Astrocyte (in vitro differentiated cells and primary cell): ENCODE results near the gene RALB. TPM values are rescaled to one million over a fixed set of nuclear protein-coding genes. Genes with fewer than 3 reads are reported as not detected.
A peak's percentile ranks its signal among the peaks of the same experiment; 100 is the strongest.

Experiments
- DNase-seq: peaks from one replicate; pipeline ENCODE4 v3.0.0-alpha.2; 2010; ENCODE audit warnings: low read depth
- FAIRE-seq: peaks from 2 replicates; lab custom pipeline; 2011; peaks lifted over from hg19 to GRCh38; lab: Jason Lieb, UNC
- H2AFZ ChIP-seq: 2 replicates; pipeline ENCODE4 v1.6.0; 2012; ENCODE audit warnings: low read depth, low read length, inconsistent platforms
- H3K27ac ChIP-seq: 2 replicates; pipeline ENCODE4 v1.5.1; 2011; ENCODE audit warnings: low read depth, low read length, inconsistent platforms
- H3K27me3 ChIP-seq: 2 replicates; pipeline ENCODE4 v1.6.0; 2011; ENCODE audit warnings: low read length, inconsistent platforms; ENCODE audit not compliant: insufficient read depth
- H3K36me3 ChIP-seq: 2 replicates; pipeline ENCODE4 v1.5.1; 2011; ENCODE audit warnings: low read length, inconsistent platforms; ENCODE audit not compliant: insufficient read depth
- H3K4me1 ChIP-seq: 2 replicates; pipeline ENCODE4 v1.5.1; 2011; ENCODE audit warnings: low read length, inconsistent platforms; ENCODE audit not compliant: insufficient read depth
- H3K4me2 ChIP-seq: 2 replicates; pipeline ENCODE4 v1.6.0; 2012; ENCODE audit warnings: low read length, inconsistent platforms
- H3K4me3 ChIP-seq: 2 replicates; pipeline ENCODE4 v1.5.1; 2011; ENCODE audit warnings: low read depth, mild to moderate bottlenecking, low read length, inconsistent platforms; ENCODE audit not compliant: insufficient read depth
- H3K79me2 ChIP-seq: 2 replicates; pipeline ENCODE4 v1.6.0; 2012; ENCODE audit warnings: mild to moderate bottlenecking, low read length, inconsistent platforms; ENCODE audit not compliant: insufficient read depth
- H3K9ac ChIP-seq: 2 replicates; pipeline ENCODE4 v1.6.0; 2012; ENCODE audit warnings: mild to moderate bottlenecking, low read length, inconsistent platforms
- H3K9me3 ChIP-seq: 2 replicates; pipeline ENCODE4 v1.5.1; 2012; ENCODE audit warnings: low read depth, mild to moderate bottlenecking, low read length, inconsistent platforms; ENCODE audit not compliant: insufficient read depth
- H4K20me1 ChIP-seq: 2 replicates; pipeline ENCODE4 v1.6.0; 2012; ENCODE audit warnings: low read length, inconsistent platforms; ENCODE audit not compliant: insufficient read depth
- H3K27ac Mint-ChIP-seq: one replicate; pipeline ENCODE4 v1.8.0; 2021; ENCODE audit warnings: mild to moderate bottlenecking, mixed read lengths; ENCODE audit not compliant: unreplicated experiment
- H3K27me3 Mint-ChIP-seq: one replicate; pipeline ENCODE4 v1.8.0; 2021; ENCODE audit warnings: low read depth, mixed read lengths; ENCODE audit not compliant: unreplicated experiment
- H3K36me3 Mint-ChIP-seq: one replicate; pipeline ENCODE4 v1.8.0; 2021; ENCODE audit warnings: low read depth, mixed read lengths; ENCODE audit not compliant: unreplicated experiment
- H3K4me1 Mint-ChIP-seq: one replicate; pipeline ENCODE4 v1.8.0; 2021; ENCODE audit warnings: low read depth, mixed read lengths; ENCODE audit not compliant: unreplicated experiment
- H3K4me3 Mint-ChIP-seq: one replicate; pipeline ENCODE4 v1.8.0; 2021; ENCODE audit warnings: mild to moderate bottlenecking, moderate library complexity, mixed read lengths; ENCODE audit not compliant: unreplicated experiment
- H3K9me3 Mint-ChIP-seq: one replicate; pipeline ENCODE4 v1.8.0; 2021; ENCODE audit warnings: mild to moderate bottlenecking, mixed read lengths; ENCODE audit not compliant: unreplicated experiment
- CTCF ChIP-seq: IDR thresholded peaks from 2 replicates; pipeline ENCODE4 v1.5.1; 2011; ENCODE audit warnings: low read depth, mild to moderate bottlenecking, inconsistent platforms, low read length, moderate library complexity; ENCODE audit not compliant: insufficient read depth
- EZH2 ChIP-seq: IDR thresholded peaks from 2 replicates; pipeline ENCODE4 v1.6.1; 2012; ENCODE audit warnings: mild to moderate bottlenecking, low read length, inconsistent platforms; ENCODE audit not compliant: insufficient read depth
- total RNA-seq: library from RNA; stranded (reverse); gene quantifications from 2 replicates; pipeline ENCODE4 v1.2.1, GENCODE V29; 2021

Gene RALB
- total RNA-seq, 1 donor from 2014 or later: 44.5 TPM

DNA sequence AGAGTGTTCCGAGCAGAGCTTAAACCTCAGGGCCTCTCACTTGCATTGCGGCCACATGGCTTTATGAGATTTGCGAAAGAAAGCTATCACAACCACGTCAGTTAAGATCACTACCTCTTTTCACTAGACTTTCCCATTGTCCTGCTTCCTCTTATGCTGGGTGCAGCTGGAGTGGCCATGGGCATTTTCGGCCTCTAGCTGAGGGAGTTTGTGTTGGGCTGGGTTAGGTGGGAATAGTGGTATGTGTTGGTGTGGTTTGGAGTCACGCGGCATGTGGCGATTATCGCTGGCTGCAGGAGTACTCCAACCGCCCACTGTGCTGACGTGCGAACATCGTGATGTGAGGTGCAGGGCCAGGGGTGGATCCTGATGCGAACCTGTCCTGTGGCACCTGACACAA, 27.1 kb downstream of the RALB start:
- H3K27me3 Mint-ChIP-seq: no peaks in the 10 kb centered on the region
- no peaks in the 10 kb centered on the region for H3K9me3 ChIP-seq
- no peaks in the 10 kb centered on the region for H3K27me3 ChIP-seq
- peaks cover 8% of the 10 kb centered on the region for H3K36me3 ChIP-seq
- H3K4me1 Mint-ChIP-seq: no peaks in the 10 kb centered on the region
- no peak overlapping the region for H3K4me3 Mint-ChIP-seq
- no peaks in the 10 kb centered on the region for H3K4me1 ChIP-seq
- no peak overlapping the region for H3K4me2 ChIP-seq
- no peak overlapping the region for H3K4me3 ChIP-seq
- no peak for FAIRE-seq
- peaks cover 23% of the 10 kb centered on the region for H3K36me3 Mint-ChIP-seq
- no peak overlapping the region for H3K9ac ChIP-seq
- H3K27ac Mint-ChIP-seq: peak overlapping the region; percentile 34
- H4K20me1 ChIP-seq: peaks cover 67% of the 10 kb centered on the region
- TF ChIP-seq EZH2 (no peak), CTCF (no peak)
- no peak overlapping the region for H3K27ac ChIP-seq
- peaks cover 43% of the 10 kb centered on the region for H3K79me2 ChIP-seq
- no peak for DNase-seq
- H3K9me3 Mint-ChIP-seq: no peaks in the 10 kb centered on the region
- no peak overlapping the region for H2AFZ ChIP-seq

DNA sequence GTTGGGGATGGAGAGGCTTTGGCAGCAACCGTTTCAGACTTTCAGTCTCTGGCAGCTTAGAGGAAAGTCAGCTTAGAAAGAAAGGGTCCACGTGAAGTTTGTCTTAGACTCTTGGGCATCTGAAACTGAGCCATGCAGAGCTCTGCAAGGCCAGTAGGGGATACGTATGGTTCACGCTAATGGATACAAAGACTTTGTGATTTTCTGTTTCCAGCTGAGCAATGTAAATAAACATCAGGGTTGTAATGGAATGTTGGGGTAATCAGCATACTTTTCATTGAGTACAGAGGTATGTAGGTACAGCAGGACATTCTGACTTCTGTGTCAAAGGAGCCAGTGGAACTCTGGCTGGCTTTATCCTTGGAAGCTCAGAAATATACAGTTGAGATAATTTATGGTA, 31.0 kb downstream of the RALB start:
- no peak overlapping the region for H3K27ac ChIP-seq
- Mint-ChIP-seq H3K27ac (peak overlapping the region; percentile 16), H3K36me3 (peaks cover 21% of the 10 kb centered on the region), H3K4me3 (no peak overlapping the region), H3K27me3 (no peaks in the 10 kb centered on the region), H3K4me1 (peaks cover 14% of the 10 kb centered on the region), H3K9me3 (no peaks in the 10 kb centered on the region)
- no peak overlapping the region for H2AFZ ChIP-seq
- no peak overlapping the region for H3K4me3 ChIP-seq
- peaks cover 11% of the 10 kb centered on the region for H3K36me3 ChIP-seq
- H3K9ac ChIP-seq: no peak overlapping the region
- no peaks in the 10 kb centered on the region for H3K27me3 ChIP-seq
- TF ChIP-seq CTCF (peak; percentile 56), EZH2 (no peak)
- FAIRE-seq: no peak
- peaks cover 4% of the 10 kb centered on the region for H3K79me2 ChIP-seq
- H3K4me1 ChIP-seq: peaks cover 15% of the 10 kb centered on the region
- peak; percentile 39 for DNase-seq
- H4K20me1 ChIP-seq: peaks cover 31% of the 10 kb centered on the region
- no peaks in the 10 kb centered on the region for H3K9me3 ChIP-seq
- H3K4me2 ChIP-seq: no peak overlapping the region

- no peak overlapping the region for H3K4me3 ChIP-seq
- H3K27me3 ChIP-seq: no peaks in the 10 kb centered on the region
- no peak overlapping the region for H2AFZ ChIP-seq
- Mint-ChIP-seq H3K27me3 (no peaks in the 10 kb centered on the region), H3K4me1 (peaks cover 16% of the 10 kb centered on the region), H3K9me3 (no peaks in the 10 kb centered on the region), H3K27ac (no peak overlapping the region), H3K36me3 (peaks cover 14% of the 10 kb centered on the region), H3K4me3 (no peak overlapping the region)
- peaks cover 15% of the 10 kb centered on the region for H3K4me1 ChIP-seq
- H3K79me2 ChIP-seq: no peaks in the 10 kb centered on the region
- no peak for TF ChIP-seq CTCF
- no peak for TF ChIP-seq EZH2
- no peak overlapping the region for H3K4me2 ChIP-seq
- DNase-seq: no peak
- FAIRE-seq: no peak
- no peaks in the 10 kb centered on the region for H3K9me3 ChIP-seq
- peaks cover 21% of the 10 kb centered on the region for H4K20me1 ChIP-seq
- H3K36me3 ChIP-seq: peaks cover 9% of the 10 kb centered on the region
- no peak overlapping the region for H3K27ac ChIP-seq
- H3K9ac ChIP-seq: no peak overlapping the region
Observed at GRCh38 chr2:120285056-120285455, 32.4 kb downstream of the RALB start.
